COR-L47 (cell line): ENCODE results near the gene NPSR1.
A peak's percentile ranks its signal among the peaks of the same experiment; 100 is the strongest.

Source experiments
- DNase-seq: peaks from one replicate; lab custom pipeline; 2025; lab: John Stamatoyannopoulos, UW

Gene NPSR1

GRCh38 chr7:34723338-34723737 lies 65.3 kb downstream of the NPSR1 start:
- no peak for DNase-seq

- no peak for DNase-seq
These were observed 66.0 kb downstream of the NPSR1 start for GRCh38 chr7:34723866-34724490.

- no peak for DNase-seq
These were observed 68.2 kb downstream of the NPSR1 start for GRCh38 chr7:34726221-34726620.

GRCh38 chr7:34727464-34727995 lies 69.5 kb downstream of the NPSR1 start:
- no peak for DNase-seq

GRCh38 chr7:34728156-34728555 lies 70.1 kb downstream of the NPSR1 start:
- no peak for DNase-seq

GRCh38 chr7:34734771-34735170 lies 76.8 kb downstream of the NPSR1 start:
- DNase-seq: no peak

GRCh38 chr7:34735526-34735925 lies 77.5 kb downstream of the NPSR1 start:
- DNase-seq: no peak

GRCh38 chr7:34739651-34740300 lies 81.8 kb downstream of the NPSR1 start:
- DNase-seq: no peak

- DNase-seq: no peak
These were observed 82.8 kb downstream of the NPSR1 start for GRCh38 chr7:34740840-34741239.

GRCh38 chr7:34747176-34747781 lies 89.3 kb downstream of the NPSR1 start:
- DNase-seq: peak; percentile 14

- DNase-seq: peak; percentile 75
These were observed 90.1 kb downstream of the NPSR1 start for GRCh38 chr7:34747867-34748727.

- no peak for DNase-seq
These were observed 90.7 kb downstream of the NPSR1 start for GRCh38 chr7:34748728-34749089.

- no peak for DNase-seq
These were observed 91.4 kb downstream of the NPSR1 start for GRCh38 chr7:34749446-34749845.

GRCh38 chr7:34750209-34750608 lies 92.2 kb downstream of the NPSR1 start:
- no peak for DNase-seq

- DNase-seq: no peak
These were observed 92.6 kb downstream of the NPSR1 start for GRCh38 chr7:34750636-34751035.

- no peak for DNase-seq
These were observed 94.0 kb downstream of the NPSR1 start for GRCh38 chr7:34751725-34752643.

GRCh38 chr7:34752929-34753328 lies 94.9 kb downstream of the NPSR1 start:
- no peak for DNase-seq

- no peak for DNase-seq
These were observed 97.0 kb downstream of the NPSR1 start for GRCh38 chr7:34755008-34755407.

- DNase-seq: no peak
These were observed 98.0 kb downstream of the NPSR1 start for GRCh38 chr7:34756025-34756437.

- peak; percentile 61 for DNase-seq
These were observed 98.7 kb downstream of the NPSR1 start for GRCh38 chr7:34756691-34757090.

- DNase-seq: no peak
These were observed 99.6 kb downstream of the NPSR1 start for GRCh38 chr7:34757570-34758110.
